ENCODE measurements around the gene PITPNM3. TPM values are rescaled to one million over a fixed set of nuclear protein-coding genes. Genes with fewer than 3 reads are reported as not detected.
"Not testable (repeated sequence)": the region's sequence is repeated elsewhere in the genome, so short reads cannot be mapped to it uniquely, and the experiment has no call there.

PITPNM3 gene
- total RNA-seq, 1 experiment from 2014 or later = 0.04 TPM

GRCh38 chr17:6573495-6573894 is 17.1 kb upstream of the PITPNM3 start:
- not testable (repeated sequence) for DNase-seq; H3K79me2 ChIP-seq (ENCODE audit: low read length); H3K27me3 ChIP-seq (ENCODE audit: low read length); H3K4me1 ChIP-seq (ENCODE audit: low read length); H2AFZ ChIP-seq (ENCODE audit: low read length); H3K4me3 ChIP-seq (ENCODE audit: low read length); H3K9me2 ChIP-seq (replicated peaks; ENCODE audit: insufficient read depth, low read length); H3K9me3 ChIP-seq (ENCODE audit: low read length); H3K36me3 ChIP-seq (ENCODE audit: insufficient read depth, low read length); H4K20me1 ChIP-seq (ENCODE audit: insufficient read depth, low read depth, low read length); H3K4me2 ChIP-seq (ENCODE audit: low read depth, low read length, poor library complexity, severe bottlenecking); H3K9ac ChIP-seq (ENCODE audit: low read length); H3K27ac ChIP-seq (ENCODE audit: low read length)

DNA sequence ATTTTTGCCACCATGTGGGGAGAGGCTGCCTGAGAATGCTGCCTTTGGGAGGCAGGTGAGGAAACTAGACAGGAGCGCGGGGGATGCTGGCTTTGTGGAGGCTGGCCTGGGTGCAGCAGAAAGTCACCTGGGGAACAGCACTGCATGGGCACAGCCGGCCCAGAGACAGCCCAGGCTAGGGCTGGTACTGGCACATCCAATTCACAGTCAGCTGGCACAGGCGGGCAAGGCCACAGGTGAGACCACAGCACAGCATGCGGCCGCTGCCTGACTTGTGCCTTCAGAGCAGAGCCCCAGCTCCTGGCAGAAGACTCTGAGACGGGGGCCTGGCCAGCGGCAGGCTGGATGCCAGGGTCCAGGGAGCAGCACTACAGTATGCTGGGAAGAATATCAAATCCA is 16.6 kb upstream of the PITPNM3 start:
- no peaks in the 10 kb centered on the region for H3K9me3 ChIP-seq (ENCODE audit: low read length)
- no peak overlapping the region for H3K4me2 ChIP-seq (ENCODE audit: low read depth, low read length, poor library complexity, severe bottlenecking)
- no peaks in the 10 kb centered on the region for H3K27me3 ChIP-seq (ENCODE audit: low read length)
- H2AFZ ChIP-seq (ENCODE audit: low read length) = no peak overlapping the region
- DNase-seq = no peak
- no peaks in the 10 kb centered on the region for H3K9me2 ChIP-seq (replicated peaks; ENCODE audit: insufficient read depth, low read length)
- no peaks in the 10 kb centered on the region for H3K79me2 ChIP-seq (ENCODE audit: low read length)
- H3K36me3 ChIP-seq (ENCODE audit: insufficient read depth, low read length) = peaks cover 3% of the 10 kb centered on the region; the same call in 1 of the 2 replicates
- no peaks in the 10 kb centered on the region for H3K4me1 ChIP-seq (ENCODE audit: low read length)
- H3K4me3 ChIP-seq (ENCODE audit: low read length) = no peak overlapping the region
- H4K20me1 ChIP-seq (ENCODE audit: insufficient read depth, low read depth, low read length) = no peaks in the 10 kb centered on the region
- H3K27ac ChIP-seq (ENCODE audit: low read length) = no peak overlapping the region
- no peak overlapping the region for H3K9ac ChIP-seq (ENCODE audit: low read length)

DNA sequence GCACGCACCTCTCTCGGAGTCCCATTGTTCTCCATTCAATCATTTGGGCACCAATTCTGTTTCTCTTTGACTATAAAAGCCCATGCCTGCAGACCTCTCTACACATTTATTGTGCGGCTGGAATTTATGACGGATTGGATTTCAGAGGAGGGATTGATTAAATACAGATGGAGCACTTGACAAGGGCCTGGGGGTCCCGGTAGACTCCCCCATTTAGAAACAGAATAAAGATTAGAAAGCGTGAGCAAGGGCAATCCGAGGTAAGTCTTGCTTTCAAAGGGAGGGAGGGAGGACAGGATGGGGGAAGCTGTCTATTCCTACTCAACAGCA is 15.1 kb upstream of the PITPNM3 start:
- Histone ChIP-seq H3K79me2 (ENCODE audit: low read length) (no peaks in the 10 kb centered on the region), H2AFZ (ENCODE audit: low read length) (no peak overlapping the region), H4K20me1 (ENCODE audit: insufficient read depth, low read depth, low read length) (no peaks in the 10 kb centered on the region), H3K4me3 (ENCODE audit: low read length) (no peak overlapping the region), H3K36me3 (ENCODE audit: insufficient read depth, low read length) (no peaks in the 10 kb centered on the region), H3K27ac (ENCODE audit: low read length) (no peak overlapping the region), H3K9me2 (replicated peaks; ENCODE audit: insufficient read depth, low read length) (no peaks in the 10 kb centered on the region), H3K4me2 (ENCODE audit: low read depth, low read length, poor library complexity, severe bottlenecking) (no peak overlapping the region), H3K4me1 (ENCODE audit: low read length) (no peaks in the 10 kb centered on the region), H3K27me3 (ENCODE audit: low read length) (no peaks in the 10 kb centered on the region), H3K9me3 (ENCODE audit: low read length) (no peaks in the 10 kb centered on the region), H3K9ac (ENCODE audit: low read length) (no peak overlapping the region)
- no peak for DNase-seq

DNA sequence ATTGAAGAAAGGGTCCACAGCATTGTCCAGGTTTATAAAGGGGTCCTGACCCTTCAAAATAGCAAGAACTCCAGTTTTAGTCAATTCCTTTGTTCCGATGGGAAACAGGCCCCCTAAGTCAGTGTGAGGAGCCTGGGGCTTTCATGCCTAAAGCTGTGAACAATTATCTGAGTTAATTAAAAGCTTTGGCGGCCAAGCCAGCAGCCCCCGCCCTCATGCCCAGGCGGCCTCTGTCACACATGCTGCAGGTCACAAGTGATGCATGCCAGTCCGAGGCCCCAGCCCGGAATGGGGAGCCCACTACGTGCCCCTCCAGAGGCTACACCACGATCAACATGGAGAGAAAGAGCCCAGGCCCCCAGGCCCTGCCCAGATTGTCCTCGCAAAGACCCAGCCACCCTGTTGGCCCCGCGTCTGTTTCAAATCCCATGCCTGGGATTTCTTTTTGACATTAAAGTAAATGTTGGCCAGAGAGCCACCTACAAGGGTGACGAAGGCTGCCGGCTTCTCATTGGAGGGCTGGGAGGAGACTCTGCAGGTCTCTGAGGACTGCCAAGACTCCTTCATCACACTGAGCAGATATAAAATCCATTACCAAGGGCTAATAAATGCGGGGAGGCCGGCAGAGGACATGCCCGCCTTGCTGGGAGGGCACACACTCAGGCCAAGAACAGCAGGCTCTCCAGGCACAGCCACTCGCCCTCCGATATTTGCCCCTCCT is 14.5 kb upstream of the PITPNM3 start:
- DNase-seq = no peak
- H3K9me3 ChIP-seq (ENCODE audit: low read length) = no peaks in the 10 kb centered on the region
- no peak overlapping the region for H3K4me3 ChIP-seq (ENCODE audit: low read length)
- H3K4me2 ChIP-seq (ENCODE audit: low read depth, low read length, poor library complexity, severe bottlenecking) = no peak overlapping the region
- H3K27ac ChIP-seq (ENCODE audit: low read length) = no peak overlapping the region
- no peaks in the 10 kb centered on the region for H4K20me1 ChIP-seq (ENCODE audit: insufficient read depth, low read depth, low read length)
- no peaks in the 10 kb centered on the region for H3K79me2 ChIP-seq (ENCODE audit: low read length)
- H3K4me1 ChIP-seq (ENCODE audit: low read length) = no peaks in the 10 kb centered on the region
- H3K9ac ChIP-seq (ENCODE audit: low read length) = no peak overlapping the region
- H3K27me3 ChIP-seq (ENCODE audit: low read length) = no peaks in the 10 kb centered on the region
- no peaks in the 10 kb centered on the region for H3K36me3 ChIP-seq (ENCODE audit: insufficient read depth, low read length)
- H2AFZ ChIP-seq (ENCODE audit: low read length) = no peak overlapping the region
- H3K9me2 ChIP-seq (replicated peaks; ENCODE audit: insufficient read depth, low read length) = no peaks in the 10 kb centered on the region

GRCh38 chr17:6569370-6570285 is 13.3 kb upstream of the PITPNM3 start:
- Histone ChIP-seq H3K36me3 (ENCODE audit: insufficient read depth, low read length) (no peaks in the 10 kb centered on the region), H3K27ac (ENCODE audit: low read length) (no peak overlapping the region), H4K20me1 (ENCODE audit: insufficient read depth, low read depth, low read length) (no peaks in the 10 kb centered on the region), H3K4me2 (ENCODE audit: low read depth, low read length, poor library complexity, severe bottlenecking) (no peak overlapping the region), H3K9ac (ENCODE audit: low read length) (no peak overlapping the region), H2AFZ (ENCODE audit: low read length) (no peak overlapping the region), H3K9me3 (ENCODE audit: low read length) (no peaks in the 10 kb centered on the region), H3K4me3 (ENCODE audit: low read length) (no peak overlapping the region), H3K27me3 (ENCODE audit: low read length) (no peaks in the 10 kb centered on the region), H3K4me1 (ENCODE audit: low read length) (no peaks in the 10 kb centered on the region), H3K79me2 (ENCODE audit: low read length) (no peaks in the 10 kb centered on the region), H3K9me2 (replicated peaks; ENCODE audit: insufficient read depth, low read length) (no peaks in the 10 kb centered on the region)
- DNase-seq = no peak

GRCh38 chr17:6568184-6568758 is 11.9 kb upstream of the PITPNM3 start:
- Histone ChIP-seq H3K9ac (ENCODE audit: low read length) (no peak overlapping the region), H3K79me2 (ENCODE audit: low read length) (no peaks in the 10 kb centered on the region), H2AFZ (ENCODE audit: low read length) (no peak overlapping the region), H3K27me3 (ENCODE audit: low read length) (no peaks in the 10 kb centered on the region), H3K4me3 (ENCODE audit: low read length) (no peak overlapping the region), H3K36me3 (ENCODE audit: insufficient read depth, low read length) (no peaks in the 10 kb centered on the region), H3K9me3 (ENCODE audit: low read length) (no peaks in the 10 kb centered on the region), H3K4me1 (ENCODE audit: low read length) (no peaks in the 10 kb centered on the region), H3K4me2 (ENCODE audit: low read depth, low read length, poor library complexity, severe bottlenecking) (no peak overlapping the region), H4K20me1 (ENCODE audit: insufficient read depth, low read depth, low read length) (no peaks in the 10 kb centered on the region), H3K27ac (ENCODE audit: low read length) (no peak overlapping the region), H3K9me2 (replicated peaks; ENCODE audit: insufficient read depth, low read length) (no peaks in the 10 kb centered on the region)
- DNase-seq = no peak

GRCh38 chr17:6567528-6568183 is 11.3 kb upstream of the PITPNM3 start:
- no peaks in the 10 kb centered on the region for H3K36me3 ChIP-seq (ENCODE audit: insufficient read depth, low read length)
- DNase-seq = no peak
- no peaks in the 10 kb centered on the region for H3K79me2 ChIP-seq (ENCODE audit: low read length)

DNA sequence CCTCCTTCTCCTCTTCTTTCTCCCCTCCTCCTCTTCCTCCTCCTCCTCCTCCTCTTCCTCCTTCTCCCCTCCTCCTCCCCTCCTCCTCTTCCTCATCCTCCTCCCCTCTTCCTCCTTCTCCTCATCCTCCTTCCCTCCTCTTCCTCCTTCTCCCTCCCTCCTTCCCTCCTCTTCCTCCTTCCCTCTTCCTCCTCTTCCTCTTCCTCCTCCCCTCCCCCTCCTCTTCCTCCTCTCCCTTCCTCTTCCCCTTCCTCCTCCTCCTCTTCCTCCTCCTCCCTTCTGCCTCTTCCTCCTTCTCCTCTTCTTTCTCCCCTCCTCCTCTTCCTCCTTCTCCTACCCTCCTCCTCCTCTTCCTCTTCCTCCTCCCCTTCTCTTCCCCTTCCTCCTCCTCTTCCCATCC is 5.1 kb upstream of the PITPNM3 start:
- H3K9me3 ChIP-seq (ENCODE audit: low read length) = no peaks in the 10 kb centered on the region
- DNase-seq = no peak
- H3K4me1 ChIP-seq (ENCODE audit: low read length) = no peaks in the 10 kb centered on the region
- no peak overlapping the region for H3K9ac ChIP-seq (ENCODE audit: low read length)
- H4K20me1 ChIP-seq (ENCODE audit: insufficient read depth, low read depth, low read length) = peaks cover 7% of the 10 kb centered on the region; the same call in 1 of the 2 replicates
- H3K4me3 ChIP-seq (ENCODE audit: low read length) = no peak overlapping the region
- H3K27ac ChIP-seq (ENCODE audit: low read length) = no peak overlapping the region
- H3K9me2 ChIP-seq (replicated peaks; ENCODE audit: insufficient read depth, low read length) = no peaks in the 10 kb centered on the region
- no peaks in the 10 kb centered on the region for H3K79me2 ChIP-seq (ENCODE audit: low read length)
- H2AFZ ChIP-seq (ENCODE audit: low read length) = no peak overlapping the region
- H3K36me3 ChIP-seq (ENCODE audit: insufficient read depth, low read length) = no peaks in the 10 kb centered on the region
- H3K27me3 ChIP-seq (ENCODE audit: low read length) = no peaks in the 10 kb centered on the region
- no peak overlapping the region for H3K4me2 ChIP-seq (ENCODE audit: low read depth, low read length, poor library complexity, severe bottlenecking)

More at GRCh38 chr17:6567528-6568183, 11.3 kb upstream of the PITPNM3 start:
- Histone ChIP-seq H3K4me2 (ENCODE audit: low read depth, low read length, poor library complexity, severe bottlenecking) (no peak overlapping the region), H3K9me3 (ENCODE audit: low read length) (no peaks in the 10 kb centered on the region), H3K9ac (ENCODE audit: low read length) (no peak overlapping the region), H3K4me3 (ENCODE audit: low read length) (no peak overlapping the region), H4K20me1 (ENCODE audit: insufficient read depth, low read depth, low read length) (no peaks in the 10 kb centered on the region), H2AFZ (ENCODE audit: low read length) (no peak overlapping the region), H3K9me2 (replicated peaks; ENCODE audit: insufficient read depth, low read length) (no peaks in the 10 kb centered on the region), H3K27me3 (ENCODE audit: low read length) (no peaks in the 10 kb centered on the region), H3K27ac (ENCODE audit: low read length) (no peak overlapping the region), H3K4me1 (ENCODE audit: low read length) (no peaks in the 10 kb centered on the region)

Data from Karpas-422 (cell line).